K562 (cell line): ENCODE results near the gene SLC16A5. TPM values are rescaled to one million over a fixed set of nuclear protein-coding genes. Genes with fewer than 3 reads are reported as not detected.

Experiments used
- MTA3 ChIP-seq: fragments of 450-650 bp; formaldehyde crosslinking; IDR thresholded peaks from 2 replicates; pipeline ENCODE4 v1.6.1; 2017; ENCODE audit warnings: mild to moderate bottlenecking, borderline replicate concordance
- POLR2A ChIP-seq: fragments of 450-650 bp; conservative IDR thresholded peaks from 2 replicates; pipeline ENCODE4 v1.6.1; 2016
- TEAD4 ChIP-seq, 2 experiments: sonication (generic) in 1 of 2; formaldehyde crosslinking in 1 of 2; IDR thresholded peaks; 2 replicates each; pipeline versions ENCODE4 v1.6.1 to v1.8.0; 2012 to 2022; ENCODE audit warnings: borderline replicate concordance in 1 of 2, inconsistent platforms in 1 of 2, low read length in 1 of 2, mild to moderate bottlenecking in 1 of 2, missing genetic modification reagents in 1 of 2
- UBTF ChIP-seq, 2 experiments: IDR thresholded peaks; 2 replicates each; pipeline ENCODE4 v1.6.1; 2012; ENCODE audit warnings: improper control_type of control experiment in 2 of 2, low read depth in 2 of 2, low read length in 2 of 2, borderline replicate concordance in 1 of 2
- YY1 ChIP-seq, 3 experiments: IDR thresholded peaks; 2 replicates each; pipeline ENCODE4 v1.6.1; 2011; ENCODE audit warnings: low read length in 2 of 3, mild to moderate bottlenecking in 2 of 3, moderate library complexity in 2 of 3, borderline replicate concordance in 1 of 3, control low read depth in 1 of 3, low read depth in 1 of 3; ENCODE audit not compliant: insufficient read depth in 3 of 3, insufficient replicate concordance in 2 of 3, control insufficient read depth in 1 of 3, insufficient read length in 1 of 3; ENCODE audit errors: extremely low read depth in 1 of 3
- ZNF253 ChIP-seq: fragments of 250-450 bp; sonication (Bioruptor Pico); conservative IDR thresholded peaks from 2 replicates; pipeline ENCODE4 v1.6.1; 2021; ENCODE audit warnings: mild to moderate bottlenecking
- ZNF263 ChIP-seq: sonication (generic); formaldehyde crosslinking; IDR thresholded peaks from 2 replicates; pipeline ENCODE4 v1.8.0; 2022; ENCODE audit warnings: mild to moderate bottlenecking, missing genetic modification reagents, borderline replicate concordance
- ZNF766 ChIP-seq: fragments of 200-800 bp; sonication (Bioruptor generic); conservative IDR thresholded peaks from 2 replicates; pipeline ENCODE4 v1.6.1; 2016; ENCODE audit warnings: missing genetic modification characterization, missing compliant biosample characterization
- polyA plus RNA-seq, 8 experiments: library from polyadenylated mRNA; depleted of rRNA in 4 of 8; stranded (reverse) in 5 of 8; unstranded in 3 of 8; fragments of >200 nt; fragmentation: Nextera tagmentation in 2 of 8; fragmentation: Illumina TruSeq in 1 of 8; extraction: Ambion mirVana in 2 of 8; extraction: Trizol in 1 of 8; gene quantifications; 2 replicates each; pipeline versions ENCODE4 v1.2.1 to v1.2.3, GENCODE V29; 2011 to 2014; ENCODE audit warnings: inconsistent platforms in 1 of 8, missing spikeins in 1 of 8
- total RNA-seq, 7 experiments: library from RNA; depleted of rRNA in 6 of 7; stranded (reverse); fragments of >200 nt in 6 of 7; fragmentation: Illumina TruSeq in 2 of 7; extraction: Trizol in 2 of 7; gene quantifications; 2 replicates each; pipeline versions ENCODE4 v1.2.1 to v1.2.3, GENCODE V29; 2011 to 2021; ENCODE audit warnings: low replicate concordance in 1 of 7
- TF ChIP-seq, protein P1 (sequence below): fragments of 250-450 bp; sonication (Bioruptor Pico); IDR thresholded peaks from 2 replicates; pipeline ENCODE4 v1.5.0; 2021; ENCODE audit warnings: mild to moderate bottlenecking, moderate library complexity

Gene SLC16A5
- total and polyA plus RNA-seq, 9 of the 15 experiments (the other 6 are each of a cell fraction or from before 2014, with no cell fraction given): 0.06 to 2.6 (median 0.91) TPM

DNA sequence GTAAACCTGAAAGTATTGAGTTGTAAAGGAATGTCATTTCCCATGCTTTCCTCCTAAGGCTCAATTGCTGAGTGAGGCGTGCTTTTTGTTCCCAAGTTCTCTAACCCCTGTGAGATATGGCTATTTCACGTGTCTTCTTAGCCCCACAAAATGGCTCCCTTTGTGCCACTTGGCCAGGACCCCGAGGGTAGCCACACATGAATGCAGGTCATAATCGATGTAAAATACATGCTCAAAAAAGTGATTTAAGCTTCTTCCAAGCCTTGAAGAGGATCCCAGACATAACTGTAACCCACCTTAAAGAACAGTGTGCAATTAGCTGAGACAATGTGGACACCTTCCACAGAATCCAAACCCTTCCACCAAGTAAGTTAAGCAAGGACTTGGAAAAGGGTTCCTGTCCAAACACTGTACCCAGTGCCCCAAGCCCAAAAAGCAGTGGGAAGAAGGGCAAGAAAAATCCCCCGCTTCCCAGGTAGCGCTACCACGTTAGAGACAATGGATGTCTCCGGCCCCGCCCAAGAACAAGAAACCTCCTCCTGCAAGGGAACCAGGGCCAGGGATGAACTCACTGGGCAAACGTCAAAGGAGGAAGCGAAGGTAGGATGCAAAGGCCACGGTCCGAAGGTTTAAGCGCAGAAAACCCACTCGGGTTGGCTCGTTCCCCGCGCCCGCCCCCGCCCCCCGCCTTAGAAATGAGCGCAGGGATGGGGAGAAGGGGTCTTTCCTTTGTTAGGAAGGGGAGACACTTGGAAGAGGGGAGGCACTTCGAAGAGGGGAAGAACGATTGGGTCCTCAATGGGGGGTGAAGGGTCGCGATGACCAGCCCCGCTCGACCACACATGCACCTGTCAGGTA, 65.4 kb downstream of the SLC16A5 start (continued):
- TF ChIP-seq POLR2A: peak; percentile 35; the same call in 1 of the 2 replicates
- TF ChIP-seq MTA3: no peak; the same call in 1 of the 2 replicates
- TF ChIP-seq UBTF (IDR thresholded peaks at IDR 0.05; ENCODE audit: borderline replicate concordance in 1 of 2, low read depth in 2 of 2, low read length in 2 of 2): peak in 1 of 2 experiments; percentile 70; a peak in 2 of 4 replicates
- 0 out of 2 replicates have a peak, but pooled peaks have one; percentile 3 for TF ChIP-seq TEAD4 (IDR thresholded peaks at IDR 0.05; ENCODE audit: low read length)
- TF ChIP-seq TEAD4 (CRISPR knock-in tag; IDR thresholded peaks at IDR 0.05; ENCODE audit: borderline replicate concordance): no peak
- TF ChIP-seq, protein P1, sequence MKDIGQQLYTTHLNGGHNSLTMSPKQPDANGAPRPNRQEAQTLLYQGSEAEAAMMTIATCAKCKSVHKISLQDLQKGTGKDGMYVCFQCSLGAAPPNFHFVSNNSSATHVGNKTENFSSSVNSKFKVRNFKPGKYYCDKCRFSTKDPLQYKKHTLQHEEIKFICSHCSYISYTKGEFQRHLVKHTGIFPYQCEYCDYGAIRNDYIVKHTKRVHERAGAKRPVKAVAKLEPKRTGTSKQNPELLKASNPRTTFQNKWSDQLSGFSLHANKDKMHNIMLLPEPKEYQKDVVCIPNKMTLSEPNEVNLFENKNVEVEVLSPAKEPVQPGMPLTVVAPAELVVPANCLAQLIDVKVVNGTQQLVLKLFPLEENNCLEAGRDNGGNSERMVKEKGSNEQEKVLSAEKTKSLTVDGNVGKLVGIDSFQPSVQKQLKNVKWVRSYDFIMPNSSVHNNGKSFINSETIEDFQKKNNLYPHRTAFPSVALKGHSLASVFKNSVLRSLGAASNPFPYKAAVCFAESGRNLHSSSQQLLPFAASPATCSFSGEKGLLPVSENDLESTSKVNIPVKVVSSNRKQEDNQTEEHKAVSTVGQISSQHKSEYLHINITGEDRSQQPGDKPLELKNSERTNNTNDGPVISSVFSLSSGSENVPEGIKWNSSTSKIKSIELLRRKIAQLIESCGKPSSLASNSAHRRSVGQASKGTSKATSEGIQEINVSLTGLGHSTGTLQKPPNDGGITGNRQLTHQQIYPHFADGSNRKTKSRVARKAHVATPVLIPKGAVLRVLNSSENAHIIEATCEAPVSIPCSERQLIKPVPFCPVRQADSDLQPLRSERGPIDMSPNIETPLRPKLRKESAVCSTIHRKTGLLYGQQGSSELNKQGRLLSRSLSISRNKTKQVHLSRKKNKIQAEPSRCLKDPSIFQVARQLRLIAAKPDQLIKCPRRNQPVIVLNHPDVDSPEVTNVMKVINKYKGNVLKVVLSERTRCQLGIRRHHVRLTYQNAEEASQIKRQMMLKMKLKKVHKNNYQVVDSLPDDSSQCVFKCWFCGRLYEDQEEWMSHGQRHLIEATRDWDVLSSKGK (CRISPR knock-in tag): no peak
- peak in 2 of 3 experiments; percentile 45 to 89 for TF ChIP-seq YY1 (IDR thresholded peaks at IDR 0.05; ENCODE audit: borderline replicate concordance in 1 of 3, control insufficient read depth in 1 of 3, extremely low read depth in 1 of 3, insufficient read depth in 3 of 3, insufficient read length in 1 of 3, insufficient replicate concordance in 2 of 3, low read depth in 1 of 3, low read length in 2 of 3)
- 0 out of 2 replicates have a peak, but pooled peaks have one; percentile 11 for TF ChIP-seq ZNF263 (CRISPR knock-in tag)
- no peak for TF ChIP-seq ZNF253
- peak; percentile 67; the same call in 1 of the 2 replicates for TF ChIP-seq ZNF766
